ACC112 (cell line): ENCODE results near the gene SLC17A5.
"Not testable (repeated sequence)": the region's sequence is repeated elsewhere in the genome, so short reads cannot be mapped to it uniquely, and the experiment has no call there.

Source experiments
- H2AFZ ChIP-seq: fragments of 200-600 bp; sonication (generic); one replicate; pipeline ENCODE4 v1.6.0; 2017; ENCODE audit warnings: antibody characterized with exemption, low read length; ENCODE audit not compliant: unreplicated experiment
- H3K27ac ChIP-seq: fragments of 200-600 bp; sonication (generic); 2 replicates; pipeline ENCODE4 v1.5.1; 2014; ENCODE audit warnings: low read depth, mild to moderate bottlenecking, antibody characterized with exemption, low read length, moderate library complexity
- H3K27me3 ChIP-seq: fragments of 200-600 bp; sonication (generic); 2 replicates; pipeline ENCODE4 v1.6.1; 2014; ENCODE audit warnings: mild to moderate bottlenecking, antibody characterized with exemption, low read length, moderate library complexity, mixed read lengths; ENCODE audit not compliant: insufficient read depth
- H3K36me3 ChIP-seq: fragments of 200-600 bp; sonication (generic); 2 replicates; pipeline ENCODE4 v1.6.1; 2016; ENCODE audit warnings: mild to moderate bottlenecking, antibody characterized with exemption, low read length, moderate library complexity, mixed read lengths; ENCODE audit not compliant: insufficient read depth
- H3K4me1 ChIP-seq: fragments of 200-600 bp; sonication (generic); one replicate; pipeline ENCODE4 v1.6.1; 2016; ENCODE audit warnings: low read length, mixed read lengths; ENCODE audit not compliant: insufficient read depth, unreplicated experiment, control insufficient read depth
- H3K4me3 ChIP-seq: fragments of 200-600 bp; sonication (generic); 2 replicates; pipeline ENCODE4 v1.5.1; 2014; ENCODE audit warnings: mild to moderate bottlenecking, low read depth, low read length
- H3K79me2 ChIP-seq: fragments of 200-600 bp; sonication (generic); one replicate; pipeline ENCODE4 v1.6.0; 2016; ENCODE audit warnings: low read length; ENCODE audit not compliant: control insufficient read depth, unreplicated experiment, insufficient read depth

Gene SLC17A5

GRCh38 chr6:73688351-73688750 is 34.6 kb upstream of the SLC17A5 start:
- H3K27ac ChIP-seq, result no peak overlapping the region
- H3K36me3 ChIP-seq, result no peaks in the 10 kb centered on the region
- peaks cover 9% of the 10 kb centered on the region for H3K4me1 ChIP-seq
- no peak overlapping the region for H2AFZ ChIP-seq
- no peak overlapping the region for H3K4me3 ChIP-seq
- H3K27me3 ChIP-seq, result no peaks in the 10 kb centered on the region
- H3K79me2 ChIP-seq, result no peaks in the 10 kb centered on the region

GRCh38 chr6:73683574-73683973 is 29.8 kb upstream of the SLC17A5 start:
- not testable (repeated sequence) for H3K36me3 ChIP-seq, H3K27ac ChIP-seq, H2AFZ ChIP-seq, H3K27me3 ChIP-seq, H3K4me1 ChIP-seq, H3K4me3 ChIP-seq, H3K79me2 ChIP-seq

- no peak overlapping the region for H3K27ac ChIP-seq
These were observed 26.6 kb upstream of the SLC17A5 start for GRCh38 chr6:73680289-73680918.

GRCh38 chr6:73679846-73680245 is 26.1 kb upstream of the SLC17A5 start:
- peaks cover 11% of the 10 kb centered on the region for H3K4me1 ChIP-seq
- H3K79me2 ChIP-seq, H2AFZ ChIP-seq, H3K27ac ChIP-seq, H3K36me3 ChIP-seq, H3K4me3 ChIP-seq, H3K27me3 ChIP-seq: not testable (repeated sequence)

More at GRCh38 chr6:73680289-73680918, 26.6 kb upstream of the SLC17A5 start:
- Histone ChIP-seq H2AFZ (no peak overlapping the region), H3K36me3 (no peaks in the 10 kb centered on the region), H3K79me2 (no peaks in the 10 kb centered on the region), H3K4me3 (no peak overlapping the region), H3K4me1 (peaks cover 11% of the 10 kb centered on the region), H3K27me3 (no peaks in the 10 kb centered on the region)

DNA sequence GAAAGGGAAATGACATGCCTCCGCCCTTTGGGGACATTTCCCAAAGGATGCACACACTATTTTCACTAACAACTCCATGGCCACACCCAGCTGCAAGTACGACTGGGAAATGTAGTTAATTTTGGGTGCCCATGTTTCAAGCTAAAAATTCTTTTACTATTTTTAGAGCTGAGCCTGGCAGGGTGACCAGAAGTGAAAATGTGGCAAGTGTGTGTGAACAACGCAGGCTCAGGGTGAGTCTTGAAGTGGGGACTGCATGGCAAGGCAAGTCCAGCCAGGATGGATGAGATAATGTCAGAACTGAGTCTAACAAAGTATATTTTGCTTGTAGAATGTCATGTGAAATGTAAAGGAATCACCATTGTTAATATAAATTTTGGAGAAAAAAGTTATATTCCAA is 25.2 kb upstream of the SLC17A5 start:
- Histone ChIP-seq H3K4me3 (no peak overlapping the region), H3K4me1 (peaks cover 11% of the 10 kb centered on the region), H2AFZ (no peak overlapping the region), H3K36me3 (no peaks in the 10 kb centered on the region), H3K27me3 (no peaks in the 10 kb centered on the region), H3K27ac (no peak overlapping the region), H3K79me2 (no peaks in the 10 kb centered on the region)

GRCh38 chr6:73675466-73676098 is 21.8 kb upstream of the SLC17A5 start:
- Histone ChIP-seq H3K4me1 (peaks cover 8% of the 10 kb centered on the region), H2AFZ (peak overlapping the region; percentile 30)

DNA sequence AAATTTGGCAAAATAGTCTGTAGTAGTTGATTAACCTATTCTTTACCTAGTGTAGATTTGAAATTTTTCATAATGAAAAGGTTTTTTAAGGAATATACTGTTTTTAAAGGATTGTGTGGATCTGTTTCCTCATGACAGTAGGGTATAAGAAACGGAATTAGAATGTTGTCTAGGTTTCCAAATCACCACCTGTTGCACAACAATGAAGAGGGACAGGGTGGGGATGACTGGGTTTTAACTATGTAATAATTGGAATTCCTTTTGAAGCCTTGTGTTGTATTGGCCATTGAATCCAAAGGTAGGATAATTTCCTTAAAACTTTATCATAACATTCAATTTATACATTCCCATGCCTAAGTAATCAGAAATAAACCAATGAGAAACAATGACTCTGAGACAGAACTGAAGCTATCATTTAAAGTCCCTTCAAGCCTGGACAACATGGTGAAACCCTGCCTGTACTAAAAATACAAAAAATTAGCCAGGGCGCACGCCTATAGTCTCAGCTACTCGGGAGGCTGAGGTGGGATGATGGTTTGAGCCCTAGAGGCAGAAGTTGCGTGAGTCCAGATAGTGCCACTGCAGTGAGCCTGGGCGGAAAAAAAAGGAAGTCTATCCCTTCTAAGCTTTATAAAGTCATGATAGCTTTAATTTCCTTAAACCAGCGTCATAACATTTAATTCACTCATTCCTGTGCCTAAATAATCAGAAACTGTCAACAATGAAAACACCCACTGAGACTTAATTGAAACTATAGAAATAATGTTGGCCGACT is 18.3 kb upstream of the SLC17A5 start:
- Histone ChIP-seq H3K36me3 (no peaks in the 10 kb centered on the region), H3K27ac (no peak overlapping the region), H3K79me2 (no peaks in the 10 kb centered on the region), H3K4me1 (peaks cover 4% of the 10 kb centered on the region), H3K27me3 (no peaks in the 10 kb centered on the region), H2AFZ (no peak overlapping the region), H3K4me3 (no peak overlapping the region)

More at GRCh38 chr6:73675466-73676098, 21.8 kb upstream of the SLC17A5 start:
- no peaks in the 10 kb centered on the region for H3K79me2 ChIP-seq
- no peak overlapping the region for H3K4me3 ChIP-seq
- H3K27me3 ChIP-seq, result no peaks in the 10 kb centered on the region
- H3K27ac ChIP-seq, result no peak overlapping the region
- no peaks in the 10 kb centered on the region for H3K36me3 ChIP-seq

DNA sequence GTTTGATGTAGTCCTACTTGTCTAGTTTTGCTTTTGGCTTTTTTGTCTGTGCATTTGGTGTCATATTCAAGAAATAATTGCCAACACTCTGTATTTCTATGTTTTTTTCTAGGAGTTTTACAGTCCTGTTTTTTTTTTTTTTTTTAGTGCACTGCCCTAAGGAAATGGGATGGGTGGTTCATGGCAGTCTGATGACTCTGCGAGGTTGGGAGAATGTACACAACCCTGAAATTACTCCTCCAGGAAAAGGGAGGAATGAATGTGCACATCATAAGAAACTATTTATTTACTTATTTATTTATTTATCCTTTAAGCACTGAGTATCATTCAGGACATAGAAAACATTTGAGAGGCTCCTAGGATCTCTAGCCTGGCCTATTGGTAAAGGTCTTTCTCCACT is 15.2 kb upstream of the SLC17A5 start:
- H3K27me3 ChIP-seq, result no peaks in the 10 kb centered on the region
- no peak overlapping the region for H3K4me3 ChIP-seq
- no peak overlapping the region for H3K27ac ChIP-seq
- H2AFZ ChIP-seq, result no peak overlapping the region
- no peaks in the 10 kb centered on the region for H3K36me3 ChIP-seq
- no peaks in the 10 kb centered on the region for H3K79me2 ChIP-seq
- peaks cover 16% of the 10 kb centered on the region for H3K4me1 ChIP-seq

- no peak overlapping the region for H2AFZ ChIP-seq
- H3K27ac ChIP-seq, result no peak overlapping the region
- H3K36me3 ChIP-seq, result no peaks in the 10 kb centered on the region
- H3K4me3 ChIP-seq, result no peak overlapping the region
- peaks cover 16% of the 10 kb centered on the region for H3K4me1 ChIP-seq
- H3K79me2 ChIP-seq, result no peaks in the 10 kb centered on the region
- H3K27me3 ChIP-seq, result no peaks in the 10 kb centered on the region
These were observed 14.0 kb upstream of the SLC17A5 start for GRCh38 chr6:73667798-73668197.

DNA sequence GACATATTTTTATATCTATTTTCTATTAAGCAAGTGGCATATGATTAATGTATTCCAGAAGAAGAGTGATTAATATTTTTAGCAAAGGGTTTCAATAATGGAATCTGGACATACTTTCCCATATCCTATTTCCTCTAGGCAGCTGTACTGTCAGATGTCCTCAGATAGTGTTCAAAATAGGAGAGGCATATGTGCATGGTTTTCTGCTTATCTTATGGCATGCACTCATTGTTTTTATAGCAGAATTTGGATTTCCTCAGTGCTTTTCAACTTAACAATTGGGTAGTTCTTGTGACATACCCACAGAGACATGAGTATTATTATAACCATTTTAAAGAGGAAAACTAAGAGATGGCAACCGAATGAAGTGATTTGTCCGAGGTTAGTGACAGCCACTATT is 12.6 kb upstream of the SLC17A5 start:
- Histone ChIP-seq H3K27me3 (no peaks in the 10 kb centered on the region), H3K36me3 (no peaks in the 10 kb centered on the region), H2AFZ (peak overlapping the region; percentile 3), H3K79me2 (no peaks in the 10 kb centered on the region), H3K4me3 (no peak overlapping the region), H3K4me1 (peaks cover 16% of the 10 kb centered on the region), H3K27ac (peak overlapping the region; percentile 30; the same call in 1 of the 2 replicates)
